ENCODE data around the gene RTF2.
A peak's percentile ranks its signal among the peaks of the same experiment; 100 is the strongest.
"Not testable (repeated sequence)": the region's sequence is repeated elsewhere in the genome, so short reads cannot be mapped to it uniquely, and the experiment has no call there.

RTF2 gene

GRCh38 chr20:56554869-56555268 is 86.4 kb downstream of the RTF2 start:
- DNase-seq: peak; percentile 99

- no peak for DNase-seq
Observed at GRCh38 chr20:56558968-56559367, 90.5 kb downstream of the RTF2 start.

- DNase-seq: not testable (repeated sequence)
Observed at GRCh38 chr20:56564526-56564925, 96.1 kb downstream of the RTF2 start.

- no peak for DNase-seq
Observed at GRCh38 chr20:56565511-56565910, 97.1 kb downstream of the RTF2 start.

GRCh38 chr20:56566621-56567020 is 98.2 kb downstream of the RTF2 start:
- DNase-seq: peak; percentile 70
